Eye (tissue), 1 donor: ENCODE results near the gene FAM8A1.

Experiments
- DNase-seq: peaks from one replicate; pipeline ENCODE4 v3.0.0-alpha.2; 2015

The FAM8A1 gene

GRCh38 chr6:17602888-17603287 lies 2.8 kb downstream of the FAM8A1 start:
- no peak for DNase-seq

- DNase-seq = no peak
Observed at GRCh38 chr6:17606606-17607005, 6.5 kb downstream of the FAM8A1 start.

DNA sequence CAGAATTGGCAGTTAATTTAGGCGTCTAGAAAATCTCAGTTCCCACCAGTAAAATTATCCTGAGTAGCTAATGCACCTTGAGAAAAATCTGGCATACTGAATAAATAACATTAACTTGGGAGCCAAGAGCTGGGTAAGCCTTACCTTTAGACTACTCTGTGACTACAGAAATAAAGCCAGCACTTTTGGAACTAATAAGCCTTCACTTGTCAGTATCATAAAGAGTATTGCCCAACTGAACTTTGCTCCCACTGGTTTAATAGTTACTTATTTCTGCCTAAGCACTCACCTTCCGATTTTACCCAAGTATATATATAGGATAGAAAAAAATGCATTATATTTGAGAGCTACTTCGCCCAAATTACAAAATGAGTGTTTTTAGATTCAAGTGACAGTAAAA lies 10.7 kb downstream of the FAM8A1 start:
- DNase-seq = no peak

DNA sequence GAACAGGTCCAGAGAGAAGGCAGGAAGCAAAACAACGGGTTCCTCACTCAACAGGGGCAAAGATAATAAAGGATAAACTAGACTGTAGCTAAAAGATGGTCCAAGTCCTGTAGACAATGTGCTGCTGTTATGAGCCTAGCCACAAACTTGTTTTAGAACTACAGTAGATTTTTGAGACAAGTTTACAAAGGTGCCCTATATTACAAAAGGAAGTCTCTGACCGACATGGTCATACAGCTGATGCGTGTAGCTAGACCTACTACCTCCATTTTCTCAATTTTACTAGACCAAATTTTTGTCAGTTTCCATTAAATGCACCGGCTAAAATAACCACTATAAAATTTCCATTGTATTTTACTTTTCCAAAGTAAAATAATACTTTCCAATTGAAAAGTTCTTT lies 11.9 kb downstream of the FAM8A1 start:
- DNase-seq = no peak

- no peak for DNase-seq
Observed at GRCh38 chr6:17615794-17616193, 15.7 kb downstream of the FAM8A1 start.

- DNase-seq = no peak
Observed at GRCh38 chr6:17621003-17621402, 20.9 kb downstream of the FAM8A1 start.

GRCh38 chr6:17622144-17622543 lies 22.0 kb downstream of the FAM8A1 start:
- DNase-seq = no peak

- no peak for DNase-seq
Observed at GRCh38 chr6:17624396-17624795, 24.3 kb downstream of the FAM8A1 start.

GRCh38 chr6:17628873-17629272 lies 28.8 kb downstream of the FAM8A1 start:
- DNase-seq = no peak

DNA sequence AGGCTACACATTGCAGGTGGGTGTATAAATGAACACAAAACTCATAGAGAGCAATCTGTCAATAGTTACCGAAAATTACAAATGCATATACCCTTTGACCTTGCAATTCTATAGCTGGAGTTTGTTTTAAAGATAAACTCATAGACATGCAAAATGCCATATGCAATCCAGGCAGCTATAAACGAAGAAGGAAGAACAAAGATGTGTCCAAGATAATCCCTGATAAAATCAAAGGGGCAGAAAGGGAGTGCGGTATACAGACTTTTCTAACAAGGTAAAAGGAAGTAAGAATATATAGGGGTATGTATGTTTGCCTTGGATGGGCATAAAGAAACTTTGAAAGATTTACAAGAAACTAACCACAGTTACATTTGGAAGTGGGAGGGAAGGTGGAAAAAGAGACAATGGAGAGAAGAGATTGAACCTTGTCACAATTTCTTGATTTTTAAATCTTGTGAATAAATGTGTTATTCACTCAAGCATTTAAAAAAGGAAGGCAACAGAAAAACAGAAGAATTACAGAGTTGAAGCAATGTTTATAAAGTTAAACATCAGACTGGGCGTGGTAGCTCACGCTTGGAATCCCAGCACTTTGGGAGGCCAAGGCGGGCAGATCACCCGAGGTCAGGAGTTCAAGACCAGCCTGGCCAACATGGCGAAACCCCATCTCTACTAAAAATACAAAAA lies 29.9 kb downstream of the FAM8A1 start:
- no peak for DNase-seq

GRCh38 chr6:17630511-17631073 lies 30.5 kb downstream of the FAM8A1 start:
- no peak for DNase-seq

DNA sequence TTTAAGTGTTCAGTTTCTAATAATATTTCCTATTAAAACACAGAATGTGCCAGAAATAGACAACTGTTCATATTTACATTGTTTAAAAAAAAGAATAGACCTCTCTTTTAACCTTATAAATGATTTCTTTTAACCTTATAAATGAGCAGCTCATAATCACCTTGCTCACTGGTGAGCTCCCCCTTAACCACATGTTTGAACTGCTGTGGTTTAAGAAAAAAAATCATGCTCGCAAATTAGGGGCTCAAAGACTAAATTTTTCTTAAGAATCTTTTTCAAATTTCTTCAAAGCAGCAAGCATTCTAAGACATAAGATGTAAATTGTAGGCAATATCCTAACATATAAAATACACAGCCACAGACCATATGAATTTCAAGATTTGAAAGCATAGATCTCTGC lies 32.8 kb downstream of the FAM8A1 start:
- no peak for DNase-seq

DNA sequence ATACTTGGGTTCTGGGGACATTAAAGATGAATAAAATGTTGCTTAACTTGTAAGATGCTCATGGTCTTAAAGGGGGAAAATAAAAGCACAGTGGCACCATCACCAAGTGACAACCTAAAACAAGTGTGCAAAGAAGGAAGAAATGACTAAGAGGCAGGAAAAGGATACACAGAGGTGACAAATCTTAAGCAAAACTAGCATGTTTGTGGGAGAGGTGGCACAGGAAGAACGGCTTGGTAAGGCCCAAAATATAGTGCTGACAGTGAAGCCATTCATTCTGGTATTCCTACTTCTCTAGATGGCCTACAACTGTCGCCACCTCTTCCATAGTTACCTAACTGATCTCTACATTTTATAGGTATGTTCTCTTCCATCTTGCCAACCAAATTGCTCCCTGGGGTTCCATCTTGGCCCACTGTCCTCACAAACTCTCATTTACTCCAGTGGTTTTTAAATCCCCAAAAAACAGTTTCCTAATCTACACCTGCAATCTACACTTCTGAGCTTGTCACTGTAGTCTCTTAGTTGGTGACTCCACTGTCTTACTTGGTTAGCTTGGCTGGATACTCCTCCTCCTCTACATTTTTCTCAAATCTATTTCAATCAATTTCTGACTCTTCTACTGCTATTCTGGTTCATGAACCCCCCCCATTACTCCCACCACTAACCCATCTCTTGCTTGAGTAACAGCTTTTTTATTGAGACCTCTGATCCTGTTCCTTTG lies 33.5 kb downstream of the FAM8A1 start:
- no peak for DNase-seq

- DNase-seq = no peak
Observed at GRCh38 chr6:17635568-17635967, 35.5 kb downstream of the FAM8A1 start.

GRCh38 chr6:17638212-17638715 lies 38.2 kb downstream of the FAM8A1 start:
- no peak for DNase-seq

DNA sequence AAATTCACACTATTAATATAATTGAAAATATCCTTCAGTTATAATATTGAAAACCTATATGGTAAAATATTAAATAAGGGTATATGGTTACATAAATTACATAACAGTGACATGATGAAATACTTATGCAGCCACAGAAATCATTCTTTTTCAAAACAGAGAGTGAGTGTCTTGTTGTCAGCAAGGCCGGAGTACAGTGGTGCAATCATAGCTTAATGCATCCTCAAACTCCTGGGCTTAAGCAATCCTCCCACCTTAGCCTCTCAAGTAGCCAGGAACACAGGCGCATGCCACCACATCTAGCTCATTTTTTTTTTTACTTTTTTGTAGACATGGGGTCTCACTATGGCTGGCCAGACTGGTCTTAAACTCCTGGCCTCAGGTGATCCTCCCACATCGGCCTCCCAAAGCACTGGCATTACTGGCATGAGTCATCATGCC lies 40.4 kb downstream of the FAM8A1 start:
- no peak for DNase-seq

GRCh38 chr6:17648745-17649144 lies 48.6 kb downstream of the FAM8A1 start:
- DNase-seq = no peak

GRCh38 chr6:17650656-17651309 lies 50.7 kb downstream of the FAM8A1 start:
- no peak for DNase-seq

DNA sequence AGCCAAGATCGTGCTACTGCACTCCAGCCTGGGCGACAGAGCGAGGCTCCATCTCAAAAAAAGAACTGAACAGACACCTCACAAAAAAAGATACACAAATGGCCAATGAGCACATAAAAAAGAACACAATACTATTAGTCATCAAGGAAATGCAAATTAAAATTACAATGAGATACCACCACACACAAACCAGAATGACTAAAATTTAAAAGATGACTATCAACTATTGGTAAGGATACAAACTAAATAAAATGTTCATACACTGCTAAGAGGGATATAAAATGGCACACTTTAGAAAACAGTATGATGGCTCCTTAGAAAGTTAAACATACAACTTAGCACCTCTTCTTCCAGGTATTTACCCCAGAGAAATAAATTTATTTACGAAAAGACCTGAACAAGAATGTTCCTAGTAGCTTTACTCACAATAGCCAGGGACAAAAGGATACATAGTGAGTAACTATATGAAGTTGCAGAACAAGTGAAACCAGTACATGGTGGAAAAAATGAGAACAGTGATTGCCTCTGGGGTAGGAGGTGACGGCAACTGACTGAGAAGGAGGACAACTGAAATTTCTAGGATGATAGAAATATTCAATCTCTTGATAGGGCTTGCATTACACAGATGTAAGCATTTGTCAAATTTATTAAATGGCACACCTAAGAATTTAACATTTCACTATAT lies 53.2 kb downstream of the FAM8A1 start:
- no peak for DNase-seq

DNA sequence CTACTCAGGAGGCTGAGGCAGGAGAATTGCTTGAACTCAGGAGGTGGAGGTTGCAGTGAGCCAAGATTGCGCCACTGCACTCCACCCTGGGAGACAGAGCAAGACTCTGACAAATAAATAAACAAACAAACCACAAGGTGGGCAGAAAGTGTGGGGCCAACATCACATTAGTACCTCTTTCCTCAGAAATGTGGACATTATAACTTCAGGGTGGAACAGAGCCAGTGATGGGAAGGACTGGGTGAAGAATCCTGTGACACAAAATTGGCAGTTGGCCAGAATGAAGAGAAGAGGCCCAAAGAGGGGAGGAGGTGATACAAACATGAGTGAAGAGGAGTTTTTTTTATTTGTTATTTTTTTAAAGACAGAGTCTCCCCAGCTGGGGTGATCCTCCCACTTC lies 56.0 kb downstream of the FAM8A1 start:
- peak; percentile 7 for DNase-seq

- DNase-seq = no peak
Observed at GRCh38 chr6:17656644-17657043, 56.5 kb downstream of the FAM8A1 start.
